Measurements from ENCODE around the gene TMEM171.

DNA sequence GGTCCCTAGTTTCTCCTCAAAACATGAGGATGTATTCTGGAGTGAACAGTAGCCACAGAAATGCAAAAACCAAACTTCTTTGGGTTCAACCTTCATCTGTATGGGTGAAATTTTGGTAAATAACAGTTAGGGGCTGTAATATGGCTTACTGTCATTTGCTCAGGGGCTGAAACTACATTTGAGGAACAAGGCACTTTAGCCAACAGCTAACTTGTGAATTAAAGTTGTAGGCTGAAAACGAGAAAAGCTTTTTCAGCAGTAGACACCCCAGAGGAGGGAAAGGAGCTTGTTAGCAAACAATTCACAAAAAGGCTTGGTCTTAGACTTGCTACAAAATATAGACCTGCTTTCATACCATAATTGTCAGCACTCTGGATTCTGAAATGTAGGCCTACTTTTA, 6.6 kb downstream of the TMEM171 start:
- TF ChIP-seq, protein P1, sequence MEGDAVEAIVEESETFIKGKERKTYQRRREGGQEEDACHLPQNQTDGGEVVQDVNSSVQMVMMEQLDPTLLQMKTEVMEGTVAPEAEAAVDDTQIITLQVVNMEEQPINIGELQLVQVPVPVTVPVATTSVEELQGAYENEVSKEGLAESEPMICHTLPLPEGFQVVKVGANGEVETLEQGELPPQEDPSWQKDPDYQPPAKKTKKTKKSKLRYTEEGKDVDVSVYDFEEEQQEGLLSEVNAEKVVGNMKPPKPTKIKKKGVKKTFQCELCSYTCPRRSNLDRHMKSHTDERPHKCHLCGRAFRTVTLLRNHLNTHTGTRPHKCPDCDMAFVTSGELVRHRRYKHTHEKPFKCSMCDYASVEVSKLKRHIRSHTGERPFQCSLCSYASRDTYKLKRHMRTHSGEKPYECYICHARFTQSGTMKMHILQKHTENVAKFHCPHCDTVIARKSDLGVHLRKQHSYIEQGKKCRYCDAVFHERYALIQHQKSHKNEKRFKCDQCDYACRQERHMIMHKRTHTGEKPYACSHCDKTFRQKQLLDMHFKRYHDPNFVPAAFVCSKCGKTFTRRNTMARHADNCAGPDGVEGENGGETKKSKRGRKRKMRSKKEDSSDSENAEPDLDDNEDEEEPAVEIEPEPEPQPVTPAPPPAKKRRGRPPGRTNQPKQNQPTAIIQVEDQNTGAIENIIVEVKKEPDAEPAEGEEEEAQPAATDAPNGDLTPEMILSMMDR (conservative IDR thresholded peaks at IDR 0.05) = no peak
- TF ChIP-seq ZFX (IDR thresholded peaks at IDR 0.05) = no peak
